ENCODE results near the gene PDE10A.

PDE10A gene

GRCh38 chr6:165697171-165697570, 34.1 kb upstream of the PDE10A start:
- no peaks in the 10 kb centered on the region for H4K20me1 ChIP-seq (ENCODE audit: low read depth, low read length)
- no peaks in the 10 kb centered on the region for H3K9me3 ChIP-seq (ENCODE audit: insufficient read depth, low read length)
- no peak overlapping the region for H3K4me3 ChIP-seq (ENCODE audit: insufficient read depth, low read length, poor library complexity, severe bottlenecking)
- H3F3A ChIP-seq (ENCODE audit: insufficient read depth) = no peaks in the 10 kb centered on the region
- no peak overlapping the region for H3K27ac ChIP-seq (ENCODE audit: low read depth, low read length)
- H3K27me3 ChIP-seq (ENCODE audit: low read length) = no peaks in the 10 kb centered on the region
- TF ChIP-seq EZH2phosphoT487 (conservative IDR thresholded peaks at IDR 0.05; ENCODE audit: low read length) (no peak), CTCF (IDR thresholded peaks at IDR 0.05; ENCODE audit: insufficient read depth, low read length, poor library complexity, severe bottlenecking) (no peak)
- H3K79me2 ChIP-seq (ENCODE audit: insufficient read depth, low read length) = no peaks in the 10 kb centered on the region
- no peaks in the 10 kb centered on the region; the same call in 1 of the 2 replicates for H3K9me2 ChIP-seq (replicated peaks; ENCODE audit: insufficient read depth, low read length)
- H2AFZ ChIP-seq (ENCODE audit: low read depth, low read length, severe bottlenecking) = no peak overlapping the region
- no peak overlapping the region for H3K4me2 ChIP-seq (ENCODE audit: low read depth, low read length, poor library complexity, severe bottlenecking)
- no peaks in the 10 kb centered on the region for H3K36me3 ChIP-seq (ENCODE audit: low read length)
- H3K9ac ChIP-seq (ENCODE audit: low read length) = no peak overlapping the region

GRCh38 chr6:165695722-165696515, 32.9 kb upstream of the PDE10A start:
- H3K4me2 ChIP-seq (ENCODE audit: low read depth, low read length, poor library complexity, severe bottlenecking) = no peak overlapping the region

DNA sequence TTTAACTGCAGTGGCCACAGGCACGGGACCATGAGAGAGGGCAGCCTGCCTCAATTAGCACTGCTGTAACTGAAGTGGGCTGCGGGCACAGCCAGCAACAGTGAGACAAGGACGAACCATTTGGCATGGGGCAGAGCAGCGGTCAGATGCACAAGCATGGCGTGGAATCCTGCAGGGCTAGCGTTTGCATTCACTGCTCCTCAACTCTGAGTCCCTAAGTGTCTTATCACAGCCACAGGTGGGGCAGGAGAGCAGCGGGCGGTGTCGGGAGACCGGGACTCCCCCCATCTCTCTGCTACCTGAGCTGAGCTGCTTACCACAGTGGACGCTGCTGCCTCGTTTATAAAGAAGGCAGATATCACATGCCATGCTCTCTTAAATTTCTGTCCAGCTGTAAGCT, 31.3 kb upstream of the PDE10A start:
- H3K4me2 ChIP-seq (ENCODE audit: low read depth, low read length, poor library complexity, severe bottlenecking) = no peak overlapping the region

More at GRCh38 chr6:165695722-165696515, 32.9 kb upstream of the PDE10A start:
- Histone ChIP-seq H3K9ac (ENCODE audit: low read length) (no peak overlapping the region), H3K9me3 (ENCODE audit: insufficient read depth, low read length) (no peaks in the 10 kb centered on the region), H3K27me3 (ENCODE audit: low read length) (no peaks in the 10 kb centered on the region), H3K4me3 (ENCODE audit: insufficient read depth, low read length, poor library complexity, severe bottlenecking) (no peak overlapping the region), H3K9me2 (replicated peaks; ENCODE audit: insufficient read depth, low read length) (no peaks in the 10 kb centered on the region; the same call in 1 of the 2 replicates), H3K27ac (ENCODE audit: low read depth, low read length) (no peak overlapping the region), H2AFZ (ENCODE audit: low read depth, low read length, severe bottlenecking) (no peak overlapping the region), H3K79me2 (ENCODE audit: insufficient read depth, low read length) (no peaks in the 10 kb centered on the region), H4K20me1 (ENCODE audit: low read depth, low read length) (no peaks in the 10 kb centered on the region), H3F3A (ENCODE audit: insufficient read depth) (no peaks in the 10 kb centered on the region), H3K36me3 (ENCODE audit: low read length) (no peaks in the 10 kb centered on the region)
- no peak for TF ChIP-seq CTCF (IDR thresholded peaks at IDR 0.05; ENCODE audit: insufficient read depth, low read length, poor library complexity, severe bottlenecking)
- no peak for TF ChIP-seq EZH2phosphoT487 (conservative IDR thresholded peaks at IDR 0.05; ENCODE audit: low read length)

More for the DNA sequence above, 31.3 kb upstream of the PDE10A start:
- Histone ChIP-seq H3K4me3 (ENCODE audit: insufficient read depth, low read length, poor library complexity, severe bottlenecking) (no peak overlapping the region), H3K79me2 (ENCODE audit: insufficient read depth, low read length) (no peaks in the 10 kb centered on the region), H2AFZ (ENCODE audit: low read depth, low read length, severe bottlenecking) (no peak overlapping the region), H3K9ac (ENCODE audit: low read length) (no peak overlapping the region), H3K36me3 (ENCODE audit: low read length) (no peaks in the 10 kb centered on the region), H3K27me3 (ENCODE audit: low read length) (no peaks in the 10 kb centered on the region), H3F3A (ENCODE audit: insufficient read depth) (no peaks in the 10 kb centered on the region), H4K20me1 (ENCODE audit: low read depth, low read length) (no peaks in the 10 kb centered on the region), H3K9me2 (replicated peaks; ENCODE audit: insufficient read depth, low read length) (no peaks in the 10 kb centered on the region; the same call in 1 of the 2 replicates), H3K9me3 (ENCODE audit: insufficient read depth, low read length) (no peaks in the 10 kb centered on the region), H3K27ac (ENCODE audit: low read depth, low read length) (no peak overlapping the region)
- no peak for TF ChIP-seq CTCF (IDR thresholded peaks at IDR 0.05; ENCODE audit: insufficient read depth, low read length, poor library complexity, severe bottlenecking)
- TF ChIP-seq EZH2phosphoT487 (conservative IDR thresholded peaks at IDR 0.05; ENCODE audit: low read length) = no peak
